Islet precursor cell (in vitro differentiated cells): ENCODE data around the gene RMDN2.
"Not testable (repeated sequence)": the region's sequence is repeated elsewhere in the genome, so short reads cannot be mapped to it uniquely, and the experiment has no call there.

Source experiments
- DNase-seq: peaks from one replicate; pipeline ENCODE4 v3.0.0-alpha.2; 2018

RMDN2 gene

GRCh38 chr2:37934591-37935513, 9.8 kb downstream of the RMDN2 start:
- no peak for DNase-seq

- DNase-seq: not testable (repeated sequence)
These were observed 12.5 kb downstream of the RMDN2 start for GRCh38 chr2:37937568-37937967.

GRCh38 chr2:37941267-37941666, 16.2 kb downstream of the RMDN2 start:
- DNase-seq: not testable (repeated sequence)

GRCh38 chr2:37944268-37944667, 19.2 kb downstream of the RMDN2 start:
- no peak for DNase-seq

- DNase-seq: no peak
These were observed 22.2 kb downstream of the RMDN2 start for GRCh38 chr2:37947306-37947705.

- DNase-seq: peak; percentile 66
These were observed 37.1 kb downstream of the RMDN2 start for GRCh38 chr2:37962018-37962739.

GRCh38 chr2:37962740-37963121, 37.6 kb downstream of the RMDN2 start:
- DNase-seq: not testable (repeated sequence)

- not testable (repeated sequence) for DNase-seq
These were observed 38.8 kb downstream of the RMDN2 start for GRCh38 chr2:37963901-37964300.

GRCh38 chr2:37966326-37966725, 41.2 kb downstream of the RMDN2 start:
- no peak for DNase-seq

GRCh38 chr2:37969731-37970130, 44.6 kb downstream of the RMDN2 start:
- DNase-seq: no peak

- no peak for DNase-seq
These were observed 46.9 kb downstream of the RMDN2 start for GRCh38 chr2:37971971-37972370.

- DNase-seq: no peak
These were observed 48.7 kb downstream of the RMDN2 start for GRCh38 chr2:37973615-37974353.

GRCh38 chr2:37975808-37976207, 50.7 kb downstream of the RMDN2 start:
- DNase-seq: no peak

GRCh38 chr2:37976411-37976810, 51.3 kb downstream of the RMDN2 start:
- no peak for DNase-seq

- peak; percentile 69 for DNase-seq
These were observed 57.1 kb downstream of the RMDN2 start for GRCh38 chr2:37982147-37982582.

GRCh38 chr2:37982847-37983246, 57.8 kb downstream of the RMDN2 start:
- no peak for DNase-seq

- no peak for DNase-seq
These were observed 58.6 kb downstream of the RMDN2 start for GRCh38 chr2:37983719-37984118.

- DNase-seq: no peak
These were observed 59.1 kb downstream of the RMDN2 start for GRCh38 chr2:37984176-37984575.

- DNase-seq: no peak
These were observed 59.5 kb downstream of the RMDN2 start for GRCh38 chr2:37984589-37984988.

- no peak for DNase-seq
These were observed 60.2 kb downstream of the RMDN2 start for GRCh38 chr2:37985333-37985732.

- no peak for DNase-seq
These were observed 62.1 kb downstream of the RMDN2 start for GRCh38 chr2:37987098-37987775.

GRCh38 chr2:37992601-37993000, 67.5 kb downstream of the RMDN2 start:
- no peak for DNase-seq

GRCh38 chr2:37993143-37993542, 68.1 kb downstream of the RMDN2 start:
- no peak for DNase-seq
